HG02840 (cell line): ENCODE measurements around the gene KSR1.

Experiments
- ATAC-seq: cut with Tn5 transposase; IDR thresholded peaks from one replicate; pipeline ENCODE4 v1.9.1; 2021; ENCODE audit warnings: mild to moderate bottlenecking, moderate library complexity, moderate number of reproducible peaks; ENCODE audit not compliant: unreplicated experiment, low FRiP score

Gene KSR1

DNA sequence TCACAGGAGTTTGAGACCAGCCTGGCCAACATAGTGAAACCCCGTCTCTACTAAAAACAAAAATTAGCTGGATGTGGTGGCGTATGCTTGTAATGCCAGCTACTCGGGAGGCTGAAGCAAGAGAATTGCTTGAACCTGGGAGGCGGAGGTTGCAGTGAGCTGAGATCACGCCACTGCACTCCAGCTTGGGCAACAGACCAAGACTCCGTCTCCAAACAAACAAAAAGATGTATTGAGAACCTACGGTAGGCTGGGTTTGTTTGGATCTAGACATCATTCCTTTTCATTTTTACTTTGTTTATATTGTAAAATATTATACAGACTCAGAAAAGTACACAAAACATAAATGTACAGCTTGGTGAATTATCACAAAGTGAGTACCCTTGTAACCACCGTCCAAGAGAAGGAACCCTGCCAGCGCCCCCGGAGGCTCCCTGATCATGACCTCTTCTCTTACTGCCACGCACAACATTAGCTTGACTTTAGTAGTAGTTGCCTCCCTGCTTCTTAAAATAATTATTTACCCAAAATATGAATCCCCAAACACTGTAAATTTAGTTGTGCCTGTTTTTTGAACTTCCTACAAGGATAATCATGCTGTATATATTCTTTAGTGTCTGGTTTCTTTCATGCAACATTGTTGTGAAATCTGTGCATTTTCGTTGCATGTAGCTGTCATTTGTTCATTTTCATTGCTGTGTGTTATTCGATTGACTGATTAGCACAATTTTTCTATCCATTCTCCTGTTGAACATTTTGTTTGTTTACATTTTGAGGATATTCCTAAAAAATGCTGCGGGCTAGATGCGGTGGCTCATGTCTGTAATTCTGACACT, 56.5 kb downstream of the KSR1 start:
- no peak for ATAC-seq

DNA sequence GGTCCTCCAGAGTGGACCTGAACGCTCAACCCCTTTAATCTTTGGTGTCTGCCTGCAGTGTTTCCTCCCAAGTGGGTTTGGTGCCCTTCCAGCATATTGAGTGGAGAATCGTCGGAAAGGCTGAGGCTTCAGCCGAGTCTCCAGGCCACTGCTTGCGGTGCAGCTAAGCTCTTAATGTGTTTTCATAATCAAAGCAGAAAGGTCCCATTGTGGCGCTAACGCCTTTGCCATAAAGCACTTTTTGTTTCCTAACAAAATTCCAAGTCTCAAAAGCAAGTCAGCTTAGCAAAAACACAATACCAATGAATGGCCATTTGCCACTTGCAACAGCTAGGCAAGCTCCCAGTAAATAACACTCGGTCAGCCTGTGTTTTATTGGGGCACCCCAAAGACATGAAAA, 57.6 kb downstream of the KSR1 start:
- no peak for ATAC-seq

DNA sequence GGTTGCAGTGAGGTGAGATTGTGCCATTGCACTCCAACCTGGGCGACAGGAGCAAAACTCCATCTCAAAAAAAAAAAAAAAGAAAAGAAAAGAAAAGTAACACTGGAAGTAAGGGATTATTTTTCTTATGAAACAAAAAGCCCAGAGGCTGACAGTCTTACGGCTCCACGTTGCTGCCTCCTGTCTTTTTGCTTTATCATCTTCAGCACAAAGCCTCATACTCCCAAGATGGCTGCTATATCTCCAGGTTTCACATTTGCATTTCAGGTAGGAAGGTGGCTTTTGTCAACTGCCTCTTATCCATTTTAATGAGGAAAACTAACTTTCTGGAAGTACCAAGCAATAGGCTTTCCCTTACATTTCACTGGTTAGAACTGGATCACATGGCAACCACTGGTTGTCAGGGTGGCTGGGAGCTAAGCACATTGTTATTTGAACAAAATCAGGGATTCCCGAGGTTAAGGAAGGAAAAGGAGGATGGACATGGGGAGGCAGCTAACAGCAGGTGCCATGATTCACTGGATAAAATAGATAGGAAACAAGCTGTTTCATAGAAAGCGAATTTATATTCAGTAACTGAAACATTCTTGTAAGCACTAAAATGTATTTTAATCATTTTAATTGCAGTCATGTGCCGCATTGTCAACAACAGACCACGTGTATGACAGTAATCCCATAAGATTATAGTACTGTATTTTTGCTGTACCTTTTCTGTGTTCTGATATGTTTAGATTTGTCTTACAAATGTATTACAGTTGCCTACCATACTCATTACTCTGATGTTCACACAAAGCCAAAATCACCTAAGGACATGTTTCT, 58.6 kb downstream of the KSR1 start:
- ATAC-seq = no peak

DNA sequence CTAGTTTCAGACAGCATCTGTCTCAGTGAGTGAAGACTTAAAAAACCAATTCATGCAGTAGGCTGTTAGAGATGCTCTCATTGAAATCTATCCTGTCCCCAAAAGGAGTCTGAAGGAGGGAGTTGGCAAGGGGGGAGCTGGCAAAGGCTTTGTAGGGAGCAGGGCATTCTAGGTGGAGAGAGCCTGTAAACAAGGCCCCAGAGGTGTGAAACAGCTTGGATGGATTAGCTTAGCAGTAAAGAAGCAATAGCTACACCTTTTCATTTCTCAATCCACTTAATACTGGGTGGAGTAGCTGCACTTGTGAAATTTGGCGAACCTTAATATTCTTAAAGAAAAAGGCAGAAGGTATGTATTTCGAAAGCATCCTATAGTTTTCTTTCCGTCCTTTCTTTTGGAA, 61.8 kb downstream of the KSR1 start:
- no peak for ATAC-seq

- no peak for ATAC-seq
Measured at GRCh38 chr17:27518545-27519521, 62.6 kb downstream of the KSR1 start.

DNA sequence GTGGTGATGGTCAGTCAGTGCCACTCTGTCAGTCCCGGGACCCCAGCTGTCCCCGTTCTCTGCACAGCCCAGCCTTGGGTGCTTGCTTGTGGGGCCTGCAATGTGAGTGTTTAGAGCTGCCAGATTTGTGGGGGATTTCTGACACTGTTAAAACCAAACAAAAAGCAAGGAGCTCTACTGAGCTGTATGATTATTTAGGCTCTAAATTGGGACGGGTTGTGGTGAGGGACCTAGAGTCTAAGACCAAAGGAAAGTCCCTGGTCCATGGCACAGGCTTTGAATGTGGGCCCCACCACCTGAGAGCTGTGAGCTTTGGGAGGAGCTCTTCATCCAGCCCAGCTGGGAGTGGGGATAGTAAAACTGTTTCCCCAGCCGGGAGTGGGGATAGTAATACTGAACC, 63.3 kb downstream of the KSR1 start:
- ATAC-seq = peak; percentile 59

- no peak for ATAC-seq
Measured at GRCh38 chr17:27520491-27521185, 64.4 kb downstream of the KSR1 start.

DNA sequence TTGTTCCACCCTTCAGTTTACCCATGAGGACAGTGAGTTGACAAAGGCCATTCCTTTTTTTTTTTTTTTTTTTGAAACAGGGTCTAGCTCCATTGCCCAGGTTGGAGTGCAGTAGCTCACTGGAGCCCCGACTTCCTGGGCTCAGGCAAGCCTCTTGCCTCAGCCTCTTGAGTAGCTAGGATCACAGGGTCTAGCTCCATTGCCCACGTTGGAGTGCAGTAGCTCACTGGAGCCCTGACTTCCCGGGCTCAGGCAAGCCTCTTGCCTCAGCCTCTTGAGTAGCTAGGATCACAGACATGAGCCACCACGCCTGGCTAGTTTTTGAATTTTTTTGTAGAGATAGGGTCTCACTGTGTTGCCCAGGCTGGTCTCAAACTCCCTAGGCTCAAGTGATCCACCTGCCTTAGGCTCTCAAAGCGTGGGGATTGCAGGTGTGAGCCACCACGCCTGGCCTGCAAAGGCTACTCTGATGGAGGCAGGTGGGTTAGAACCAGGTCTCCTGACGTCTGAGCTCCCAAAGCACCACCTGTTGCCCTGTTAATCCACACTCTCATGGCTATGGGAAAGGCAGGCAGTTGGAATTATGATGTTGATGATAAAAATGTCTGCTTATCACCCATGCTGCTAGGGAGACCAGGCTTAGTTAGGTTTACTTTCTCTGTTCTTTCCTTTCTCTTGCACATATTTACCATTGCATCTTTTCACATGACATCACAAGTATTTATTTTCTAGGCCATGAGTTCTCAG, 65.2 kb downstream of the KSR1 start:
- ATAC-seq = no peak

DNA sequence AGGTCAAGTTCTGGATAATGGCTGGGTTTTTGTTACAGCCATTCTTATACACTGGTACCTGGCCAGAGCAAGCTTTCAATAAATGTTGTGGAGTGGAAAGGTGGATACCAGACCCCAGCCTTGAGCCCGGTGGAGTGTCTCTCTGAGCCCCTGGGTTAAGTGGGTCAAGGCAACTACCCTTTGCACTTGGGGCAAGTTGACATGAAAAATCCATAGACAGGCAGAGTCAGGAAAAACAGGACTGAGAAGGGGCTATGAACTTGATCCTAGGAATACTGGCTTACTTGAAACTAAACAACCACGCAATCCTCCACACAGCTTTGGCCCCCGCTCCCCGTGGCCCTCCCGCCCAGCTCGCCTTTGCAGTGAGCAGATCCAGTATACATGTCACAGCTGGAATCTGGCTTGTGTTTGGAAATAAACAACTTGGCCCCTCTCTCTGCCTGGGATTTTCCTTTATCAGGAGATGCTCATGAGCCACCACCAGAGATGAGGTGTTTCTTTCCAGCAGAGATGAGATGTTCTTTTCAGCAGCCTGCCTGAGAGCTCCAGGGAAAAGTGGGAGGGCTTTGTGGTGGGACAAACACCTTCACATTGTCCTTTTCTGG, 65.9 kb downstream of the KSR1 start:
- no peak for ATAC-seq

DNA sequence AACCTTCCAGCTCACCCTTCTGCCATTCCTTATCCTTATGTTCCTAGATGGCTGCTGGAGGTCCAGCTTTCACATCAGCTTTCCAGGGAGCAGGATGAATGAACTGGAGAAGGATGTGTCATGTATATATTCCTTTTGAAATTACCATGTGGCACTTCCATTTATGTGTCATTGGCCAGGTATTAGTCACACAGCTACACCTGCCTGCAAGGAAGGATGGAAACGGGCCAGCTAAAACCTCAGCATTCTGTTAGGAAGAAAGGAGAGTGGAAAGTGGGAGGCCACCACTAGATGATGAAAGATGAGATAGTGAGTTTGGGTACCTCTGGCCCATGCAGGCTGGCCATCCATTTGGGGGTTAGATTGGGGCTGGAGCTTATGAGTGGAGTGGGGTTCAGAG, 67.5 kb downstream of the KSR1 start:
- no peak for ATAC-seq

GRCh38 chr17:27524594-27524993, 68.3 kb downstream of the KSR1 start:
- no peak for ATAC-seq

DNA sequence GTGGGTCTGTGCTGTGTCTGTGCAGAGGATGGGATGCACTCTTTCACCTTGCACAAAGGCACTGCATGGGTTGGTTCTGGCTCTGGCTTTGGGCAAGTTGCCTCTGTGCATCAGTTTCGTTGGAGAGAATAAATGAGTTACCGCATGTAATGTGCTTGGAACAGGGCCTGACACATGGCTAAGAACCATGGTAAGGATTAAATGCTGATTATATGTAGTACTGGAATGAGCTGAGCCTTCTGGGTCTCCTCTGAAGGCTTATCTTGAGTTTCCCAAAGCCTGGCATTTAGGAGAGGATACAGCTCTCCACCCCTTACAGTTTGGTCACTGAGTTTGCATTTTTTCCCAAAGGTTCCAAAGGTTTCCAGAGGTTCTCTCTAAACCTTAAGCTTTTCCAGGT, 69.1 kb downstream of the KSR1 start:
- ATAC-seq = no peak

DNA sequence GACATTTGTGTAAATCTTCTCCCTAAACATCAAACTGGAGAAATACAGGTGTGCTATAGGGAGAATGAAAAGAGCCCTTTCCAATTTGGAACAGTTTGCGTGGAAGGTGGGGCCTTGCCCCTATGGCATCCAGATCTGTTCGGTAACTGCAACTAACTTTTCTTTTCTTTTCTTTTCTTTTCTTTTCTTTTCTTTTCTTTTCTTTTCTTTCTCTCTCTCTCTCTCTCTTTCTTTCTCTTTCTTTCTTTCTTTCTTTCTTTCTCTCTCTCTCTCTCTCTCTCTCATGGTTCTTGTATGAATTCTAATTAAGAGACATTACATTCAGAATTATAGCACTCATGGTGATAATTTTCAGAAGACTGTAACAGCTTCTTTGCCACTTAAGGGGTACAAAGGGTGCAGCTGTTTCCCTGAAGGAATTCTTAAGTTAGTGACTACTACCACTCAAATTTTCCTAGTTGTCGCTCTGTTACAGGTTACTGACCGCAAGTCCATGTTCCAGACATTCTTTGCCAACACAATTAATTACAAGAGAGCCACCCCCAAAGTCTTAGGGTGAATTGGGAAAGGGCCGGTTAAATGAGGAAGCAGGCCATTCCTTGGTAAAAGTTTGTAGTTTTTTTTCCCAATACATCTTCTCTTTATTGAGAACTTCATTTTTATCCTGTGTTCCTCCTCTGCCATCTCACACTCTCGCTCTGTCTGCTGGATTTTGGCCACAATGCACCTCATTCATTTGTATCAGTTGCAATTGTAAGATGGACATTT, 69.8 kb downstream of the KSR1 start:
- no peak for ATAC-seq

DNA sequence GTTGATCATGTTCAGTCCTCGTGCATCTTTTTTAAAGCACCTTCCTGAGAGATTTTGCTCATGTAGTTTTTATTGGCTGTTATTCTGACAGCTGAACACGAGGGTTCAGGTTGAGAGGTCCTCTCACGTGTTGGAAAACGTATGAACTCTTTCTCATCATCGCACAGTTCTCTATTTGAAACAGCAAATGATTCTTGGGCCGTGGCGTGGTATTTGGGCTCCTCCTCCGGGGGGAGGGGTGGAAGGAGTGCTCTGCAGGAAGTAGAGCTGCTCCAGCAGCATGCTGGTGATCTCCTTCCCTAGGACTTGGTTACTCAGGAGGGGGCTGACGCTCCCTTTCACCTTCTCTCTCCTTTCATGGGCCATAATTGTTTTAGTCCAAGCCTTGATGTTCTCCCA, 70.4 kb downstream of the KSR1 start:
- ATAC-seq = peak; percentile 50

GRCh38 chr17:27529230-27529796, 73.1 kb downstream of the KSR1 start:
- no peak for ATAC-seq

- no peak for ATAC-seq
Measured at GRCh38 chr17:27530764-27531391, 74.6 kb downstream of the KSR1 start.

DNA sequence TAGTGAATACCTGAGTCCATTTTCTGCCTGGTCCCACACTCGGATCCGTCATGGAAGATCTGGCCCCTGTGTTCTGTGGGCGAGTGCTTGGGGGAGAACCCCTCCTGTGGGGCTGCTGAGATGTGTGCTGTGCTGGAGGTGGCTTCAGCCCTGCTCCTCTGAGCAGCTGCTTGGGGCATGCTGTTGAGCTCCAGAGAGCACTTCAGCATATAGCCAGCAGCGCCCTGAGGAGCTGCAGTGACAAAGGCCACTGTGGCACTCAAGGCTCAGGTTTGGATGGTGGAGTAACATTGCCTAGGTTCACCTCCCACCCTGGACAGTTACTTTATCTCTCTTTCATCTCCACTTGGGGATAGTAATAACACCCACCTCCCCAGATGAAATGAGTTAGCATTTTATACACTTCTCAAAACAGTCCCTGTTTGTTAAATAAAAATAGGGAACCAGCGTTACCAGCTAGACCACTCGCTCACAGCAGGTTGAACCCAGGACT, 75.3 kb downstream of the KSR1 start:
- no peak for ATAC-seq
